ENCODE data around the gene RAN. TPM values are rescaled to one million over a fixed set of nuclear protein-coding genes. Genes with fewer than 3 reads are reported as not detected.

RAN gene
- total RNA-seq, 6 experiments from 2014 or later = 1,033 to 1,278 (median 1,071) TPM

- Mint-ChIP-seq H3K4me3 (peak overlapping the region; percentile 3; the same call in 1 of the 2 replicates), H3K27ac (no peak overlapping the region), H3K36me3 (ENCODE audit: low read depth) (no peaks in the 10 kb centered on the region), H3K9me3 (no peaks in the 10 kb centered on the region), H3K4me1 (ENCODE audit: low read depth) (peaks cover 15% of the 10 kb centered on the region), H3K27me3 (ENCODE audit: insufficient read depth) (peaks cover 12% of the 10 kb centered on the region)
- TF ChIP-seq, protein P1, sequence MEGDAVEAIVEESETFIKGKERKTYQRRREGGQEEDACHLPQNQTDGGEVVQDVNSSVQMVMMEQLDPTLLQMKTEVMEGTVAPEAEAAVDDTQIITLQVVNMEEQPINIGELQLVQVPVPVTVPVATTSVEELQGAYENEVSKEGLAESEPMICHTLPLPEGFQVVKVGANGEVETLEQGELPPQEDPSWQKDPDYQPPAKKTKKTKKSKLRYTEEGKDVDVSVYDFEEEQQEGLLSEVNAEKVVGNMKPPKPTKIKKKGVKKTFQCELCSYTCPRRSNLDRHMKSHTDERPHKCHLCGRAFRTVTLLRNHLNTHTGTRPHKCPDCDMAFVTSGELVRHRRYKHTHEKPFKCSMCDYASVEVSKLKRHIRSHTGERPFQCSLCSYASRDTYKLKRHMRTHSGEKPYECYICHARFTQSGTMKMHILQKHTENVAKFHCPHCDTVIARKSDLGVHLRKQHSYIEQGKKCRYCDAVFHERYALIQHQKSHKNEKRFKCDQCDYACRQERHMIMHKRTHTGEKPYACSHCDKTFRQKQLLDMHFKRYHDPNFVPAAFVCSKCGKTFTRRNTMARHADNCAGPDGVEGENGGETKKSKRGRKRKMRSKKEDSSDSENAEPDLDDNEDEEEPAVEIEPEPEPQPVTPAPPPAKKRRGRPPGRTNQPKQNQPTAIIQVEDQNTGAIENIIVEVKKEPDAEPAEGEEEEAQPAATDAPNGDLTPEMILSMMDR (IDR thresholded peaks at IDR 0.05) = no peak
- DNase-seq = no peak
Measured at GRCh38 chr12:130920119-130920703, 48.3 kb downstream of the RAN start.

DNA sequence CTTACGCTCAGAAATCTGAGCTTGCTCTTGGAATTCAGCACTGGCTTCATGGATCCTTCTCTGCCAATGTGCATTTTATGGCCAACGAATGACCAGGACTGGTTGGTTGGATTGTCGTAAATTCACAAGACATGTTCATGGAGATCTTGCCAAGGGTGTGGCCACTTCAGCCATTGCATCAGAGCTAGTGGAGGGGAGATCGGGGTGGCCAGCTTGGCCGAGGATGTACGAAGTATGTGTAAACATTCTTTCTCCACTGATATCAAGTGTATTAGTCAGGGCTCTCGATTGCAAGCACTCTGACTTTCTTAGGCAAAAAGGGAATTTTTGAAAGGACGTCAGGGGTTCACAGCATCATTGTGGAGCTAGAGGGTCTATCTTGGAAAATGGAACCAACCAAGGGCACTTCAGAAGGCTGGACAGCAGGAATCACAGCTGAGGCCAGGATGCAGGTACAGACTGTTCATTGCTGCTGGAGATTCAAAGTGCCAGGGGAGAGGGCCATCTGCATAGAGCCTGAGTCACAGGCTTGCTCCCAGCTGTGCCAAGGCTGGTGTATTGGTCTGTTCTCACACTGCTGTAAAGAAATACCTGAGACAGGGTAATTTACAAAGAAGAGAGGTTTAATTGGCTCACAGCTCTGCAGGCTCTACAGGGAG, 49.0 kb downstream of the RAN start:
- Mint-ChIP-seq H3K4me3 (peak overlapping the region; percentile 3; the same call in 1 of the 2 replicates), H3K4me1 (ENCODE audit: low read depth) (peaks cover 15% of the 10 kb centered on the region), H3K27ac (no peak overlapping the region), H3K27me3 (ENCODE audit: insufficient read depth) (peaks cover 12% of the 10 kb centered on the region), H3K36me3 (ENCODE audit: low read depth) (no peaks in the 10 kb centered on the region), H3K9me3 (no peaks in the 10 kb centered on the region)
- TF ChIP-seq, protein P1 (IDR thresholded peaks at IDR 0.05) = no peak
- DNase-seq = peak; percentile 16

DNA sequence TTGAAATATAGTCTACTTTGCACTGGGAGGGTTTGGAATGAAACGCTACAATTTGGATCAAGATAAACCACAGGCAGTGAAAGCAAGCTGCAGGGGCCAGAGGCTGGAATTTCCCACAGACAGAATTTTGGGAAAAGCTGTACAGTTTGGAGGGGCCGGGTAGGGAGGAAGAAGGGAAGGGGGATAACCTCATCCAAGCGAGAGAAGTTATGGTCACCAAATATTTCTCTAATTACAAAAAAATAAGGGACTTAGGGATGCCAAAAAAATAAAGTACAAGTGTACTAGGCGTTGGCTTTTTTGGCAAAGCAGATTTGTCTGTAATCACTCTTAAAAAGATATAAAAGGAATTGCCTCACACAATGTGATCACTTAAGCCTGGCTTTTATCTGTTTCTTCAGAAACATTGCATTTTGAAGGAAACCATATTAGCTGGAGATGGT, 50.7 kb downstream of the RAN start:
- no peak for DNase-seq
- no peak overlapping the region for H3K27ac Mint-ChIP-seq

GRCh38 chr12:130924966-130925665, 53.2 kb downstream of the RAN start:
- Mint-ChIP-seq H3K27me3 (ENCODE audit: insufficient read depth) (peaks cover 4% of the 10 kb centered on the region), H3K9me3 (no peaks in the 10 kb centered on the region; the same call in 1 of the 2 replicates), H3K27ac (no peak overlapping the region), H3K4me1 (ENCODE audit: low read depth) (peaks cover 13% of the 10 kb centered on the region; the same call in 1 of the 2 replicates), H3K4me3 (no peak overlapping the region), H3K36me3 (ENCODE audit: low read depth) (no peaks in the 10 kb centered on the region)
- DNase-seq = no peak
- TF ChIP-seq, protein P1 (IDR thresholded peaks at IDR 0.05) = no peak

More for the DNA sequence above, 50.7 kb downstream of the RAN start:
- no peaks in the 10 kb centered on the region for H3K36me3 Mint-ChIP-seq (ENCODE audit: low read depth)
- peaks cover 1% of the 10 kb centered on the region; the same call in 1 of the 2 replicates for H3K27me3 Mint-ChIP-seq (ENCODE audit: insufficient read depth)
- no peaks in the 10 kb centered on the region; the same call in 1 of the 2 replicates for H3K9me3 Mint-ChIP-seq
- peaks cover 8% of the 10 kb centered on the region; the same call in 1 of the 2 replicates for H3K4me1 Mint-ChIP-seq (ENCODE audit: low read depth)
- H3K4me3 Mint-ChIP-seq = no peak overlapping the region
- TF ChIP-seq, protein P1 (IDR thresholded peaks at IDR 0.05) = no peak

DNA sequence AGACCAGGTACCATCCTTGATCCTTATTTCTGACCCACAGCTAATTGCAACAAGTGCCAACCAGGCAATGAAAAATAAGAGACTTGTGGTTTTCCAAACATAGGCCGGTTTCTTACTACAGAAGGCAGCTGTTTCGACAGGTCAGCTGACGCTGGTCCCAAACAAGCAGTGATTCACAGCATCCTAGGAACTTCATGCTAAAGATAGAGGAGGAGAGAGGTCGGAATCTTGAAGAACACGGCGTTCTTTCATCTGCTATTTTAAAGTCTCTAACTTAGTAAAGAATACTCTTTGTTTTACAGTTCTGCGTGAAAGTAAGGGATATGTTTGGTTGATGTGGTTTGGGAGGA, 53.8 kb downstream of the RAN start:
- DNase-seq = no peak
- TF ChIP-seq, protein P1 (IDR thresholded peaks at IDR 0.05) = no peak
- Mint-ChIP-seq H3K4me1 (ENCODE audit: low read depth) (peaks cover 9% of the 10 kb centered on the region; the same call in 1 of the 2 replicates), H3K4me3 (no peak overlapping the region), H3K27ac (no peak overlapping the region), H3K36me3 (ENCODE audit: low read depth) (no peaks in the 10 kb centered on the region), H3K27me3 (ENCODE audit: insufficient read depth) (peaks cover 4% of the 10 kb centered on the region), H3K9me3 (no peaks in the 10 kb centered on the region; the same call in 1 of the 2 replicates)

Other genes with a start within 250 kb of the RAN start
- not detected for gene RIMBP2, start 155.8 kb upstream of the RAN start, total RNA-seq (2021; fragmentation: NEBNext Ultra II Directional; extraction: Animal tissue kit (Norgen Biotek cat#: 25700))
- 10 to 100 TPM; 31.4 to 39.4 (median 34.5) TPM for gene STX2, start 32.8 kb upstream of the RAN start, total RNA-seq (2021; fragmentation: NEBNext Ultra II Directional; extraction: Animal tissue kit (Norgen Biotek cat#: 25700))
- not detected for gene ADGRD1, start 81.8 kb downstream of the RAN start, total RNA-seq (2021; fragmentation: NEBNext Ultra II Directional; extraction: Animal tissue kit (Norgen Biotek cat#: 25700))

All from HFFc6 (cell line).